Vagina (tissue), 2 donors: Measurements from ENCODE around the gene NAT9. TPM values are rescaled to one million over a fixed set of nuclear protein-coding genes. Genes with fewer than 3 reads are reported as not detected.

Experiments used
- DNase-seq, 2 donors: peaks; one replicate each; pipeline ENCODE4 v3.0.0-alpha.2; 2017; ENCODE audit errors: extremely low spot score in 2 of 2
- H3K27ac ChIP-seq: fragments of 200-600 bp; sonication (generic); one replicate; pipeline ENCODE4 v1.5.1; 2019
- H3K27me3 ChIP-seq: fragments of 200-600 bp; sonication (generic); one replicate; pipeline ENCODE4 v1.5.1; 2019
- H3K36me3 ChIP-seq, 2 donors: fragments of 200-600 bp; sonication (generic); one replicate each; pipeline ENCODE4 v1.5.1; 2017 to 2019
- H3K4me1 ChIP-seq: fragments of 200-600 bp; sonication (generic); one replicate; pipeline ENCODE4 v1.5.1; 2019
- H3K4me3 ChIP-seq, 2 donors: fragments of 200-600 bp; sonication (generic); 1 replicate in 1 of 2; 2 replicates in 1 of 2; pipeline ENCODE4 v1.5.1; 2016 to 2019
- H3K9me3 ChIP-seq: fragments of 200-600 bp; sonication (generic); one replicate; pipeline ENCODE4 v1.5.1; 2019
- POLR2A ChIP-seq, 2 donors: fragments of 450-650 bp; IDR thresholded peaks; one replicate each; pipeline ENCODE4 v1.6.1; 2017; ENCODE audit warnings: antibody characterized with exemption in 2 of 2, mild to moderate bottlenecking in 2 of 2, moderate library complexity in 2 of 2
- POLR2AphosphoS5 ChIP-seq, 2 donors: sonication (generic); formaldehyde crosslinking; IDR thresholded peaks; one replicate each; pipeline ENCODE4 v1.9.0; 2017; ENCODE audit warnings: antibody characterized with exemption in 2 of 2, mild to moderate bottlenecking in 2 of 2, low read depth in 1 of 2; ENCODE audit not compliant: insufficient read depth in 1 of 2
- intact Hi-C: fragments of 100-400 bp; cut with DNase I; formaldehyde crosslinking; loops from one replicate; pipeline ENCODE4 v1.15.1; 2023
- total RNA-seq: library from RNA; depleted of rRNA; stranded (reverse); fragments of >200 nt; gene quantifications from one replicate; pipeline ENCODE4 v1.2.3, GENCODE V29; 2016
- TF ChIP-seq, protein P1 (sequence below), 3 experiments: fragments of 450-650 bp in 2 of 3; fragments of 200-600 bp in 1 of 3; sonication (generic) in 1 of 3; IDR thresholded peaks; one replicate each; pipeline ENCODE4 v1.5.1; 2017 to 2019; ENCODE audit warnings: antibody characterized with exemption in 3 of 3, mild to moderate bottlenecking in 2 of 3, moderate library complexity in 2 of 3

Gene NAT9
- total RNA-seq, 1 donor from 2014 or later = 28.5 TPM

DNA sequence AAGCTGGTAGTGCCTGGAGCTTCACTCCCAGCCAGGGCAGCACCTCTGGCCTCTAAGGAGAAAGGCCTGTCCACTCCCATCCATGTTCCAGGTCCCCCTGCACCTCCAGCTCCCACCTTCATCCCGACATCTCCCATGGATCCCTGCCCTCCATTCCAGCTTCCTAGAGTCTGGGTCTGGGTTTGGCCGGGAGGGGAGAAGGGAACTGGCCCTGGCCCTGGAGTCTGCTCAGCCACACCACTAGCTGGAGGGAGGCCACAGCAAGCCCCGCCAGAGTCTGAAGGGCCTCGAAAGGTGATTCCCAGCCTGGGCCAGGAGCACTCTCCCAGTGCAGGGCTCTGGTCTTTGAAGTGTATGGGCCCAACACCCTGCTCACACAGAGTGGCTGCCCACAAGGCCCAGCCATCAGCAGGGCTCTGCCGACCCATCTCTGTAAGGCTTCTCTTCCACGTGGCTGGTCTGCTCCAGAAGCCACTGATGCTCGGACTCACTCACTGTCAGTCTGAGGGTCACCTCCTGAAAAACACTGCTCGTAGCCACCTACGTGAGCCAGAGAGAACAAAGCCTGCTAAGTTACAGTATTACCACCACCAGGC is 4.7 kb downstream of the NAT9 start:
- DNase-seq = no peak
- no peaks in the 10 kb centered on the region for H3K9me3 ChIP-seq
- intact Hi-C loops = no loop called here
- TF ChIP-seq POLR2AphosphoS5 (IDR thresholded peaks at IDR 0.05; ENCODE audit: insufficient read depth in 1 of 2, low read depth in 1 of 2) (no peak), POLR2A (IDR thresholded peaks at IDR 0.05) (no peak)
- TF ChIP-seq, protein P1, sequence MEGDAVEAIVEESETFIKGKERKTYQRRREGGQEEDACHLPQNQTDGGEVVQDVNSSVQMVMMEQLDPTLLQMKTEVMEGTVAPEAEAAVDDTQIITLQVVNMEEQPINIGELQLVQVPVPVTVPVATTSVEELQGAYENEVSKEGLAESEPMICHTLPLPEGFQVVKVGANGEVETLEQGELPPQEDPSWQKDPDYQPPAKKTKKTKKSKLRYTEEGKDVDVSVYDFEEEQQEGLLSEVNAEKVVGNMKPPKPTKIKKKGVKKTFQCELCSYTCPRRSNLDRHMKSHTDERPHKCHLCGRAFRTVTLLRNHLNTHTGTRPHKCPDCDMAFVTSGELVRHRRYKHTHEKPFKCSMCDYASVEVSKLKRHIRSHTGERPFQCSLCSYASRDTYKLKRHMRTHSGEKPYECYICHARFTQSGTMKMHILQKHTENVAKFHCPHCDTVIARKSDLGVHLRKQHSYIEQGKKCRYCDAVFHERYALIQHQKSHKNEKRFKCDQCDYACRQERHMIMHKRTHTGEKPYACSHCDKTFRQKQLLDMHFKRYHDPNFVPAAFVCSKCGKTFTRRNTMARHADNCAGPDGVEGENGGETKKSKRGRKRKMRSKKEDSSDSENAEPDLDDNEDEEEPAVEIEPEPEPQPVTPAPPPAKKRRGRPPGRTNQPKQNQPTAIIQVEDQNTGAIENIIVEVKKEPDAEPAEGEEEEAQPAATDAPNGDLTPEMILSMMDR (IDR thresholded peaks at IDR 0.05) = no peak
- no peak overlapping the region for H3K4me3 ChIP-seq
- H3K4me1 ChIP-seq = peaks cover 42% of the 10 kb centered on the region
- H3K27me3 ChIP-seq = no peaks in the 10 kb centered on the region
- H3K36me3 ChIP-seq = peaks cover 0 to 41% of the 10 kb centered on the region in 2 donors
- no peak overlapping the region for H3K27ac ChIP-seq

DNA sequence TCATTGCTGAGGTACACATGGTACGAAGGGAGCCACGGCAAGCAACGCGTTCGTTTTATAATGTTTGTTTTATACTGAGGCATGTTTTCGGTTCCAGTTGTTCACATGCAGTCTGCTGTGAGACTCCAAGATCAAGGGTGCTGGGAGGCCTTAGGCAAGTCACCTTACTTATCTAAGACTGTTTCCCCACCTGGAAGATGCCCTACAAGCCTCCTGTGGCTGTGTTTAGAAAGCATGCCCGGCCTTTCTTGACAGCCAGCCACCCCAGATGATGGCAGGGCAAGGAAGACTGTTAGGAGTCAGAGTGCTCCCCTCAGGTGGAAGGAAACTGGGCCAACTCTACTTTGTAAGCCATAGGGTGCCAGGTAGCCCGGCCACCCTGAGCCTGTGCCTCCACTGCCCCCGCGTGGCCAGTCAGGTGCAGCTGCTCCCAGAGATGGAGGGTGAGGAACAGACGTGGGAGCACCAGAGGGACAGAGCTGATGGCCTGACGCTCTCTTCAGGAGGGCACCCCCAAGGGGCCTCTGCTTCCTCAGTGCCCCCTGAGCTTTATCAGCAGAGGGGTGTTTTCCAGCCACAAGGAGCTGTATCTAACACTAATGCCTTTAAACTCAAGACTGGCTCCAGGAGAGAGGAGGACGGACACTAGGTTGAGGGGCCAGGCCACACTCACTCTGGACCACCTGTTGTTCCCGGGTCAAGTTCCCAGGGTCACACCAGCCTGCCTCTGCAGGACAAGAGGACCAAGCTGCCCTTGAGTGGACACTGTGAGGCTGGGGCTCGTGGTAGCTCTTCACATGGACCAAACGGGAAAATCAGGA is 5.4 kb downstream of the NAT9 start:
- H3K36me3 ChIP-seq = peaks cover 0 to 41% of the 10 kb centered on the region in 2 donors
- no peaks in the 10 kb centered on the region for H3K9me3 ChIP-seq
- no peak for TF ChIP-seq POLR2AphosphoS5 (IDR thresholded peaks at IDR 0.05; ENCODE audit: insufficient read depth in 1 of 2, low read depth in 1 of 2)
- TF ChIP-seq, protein P1 (IDR thresholded peaks at IDR 0.05) = peak; percentile 53 to 84 (median 64)
- no peak for TF ChIP-seq POLR2A (IDR thresholded peaks at IDR 0.05)
- no peak for DNase-seq
- no peak overlapping the region for H3K4me3 ChIP-seq
- H3K4me1 ChIP-seq = peaks cover 48% of the 10 kb centered on the region
- no peak overlapping the region for H3K27ac ChIP-seq
- no peaks in the 10 kb centered on the region for H3K27me3 ChIP-seq
- intact Hi-C loops = no loop called here

DNA sequence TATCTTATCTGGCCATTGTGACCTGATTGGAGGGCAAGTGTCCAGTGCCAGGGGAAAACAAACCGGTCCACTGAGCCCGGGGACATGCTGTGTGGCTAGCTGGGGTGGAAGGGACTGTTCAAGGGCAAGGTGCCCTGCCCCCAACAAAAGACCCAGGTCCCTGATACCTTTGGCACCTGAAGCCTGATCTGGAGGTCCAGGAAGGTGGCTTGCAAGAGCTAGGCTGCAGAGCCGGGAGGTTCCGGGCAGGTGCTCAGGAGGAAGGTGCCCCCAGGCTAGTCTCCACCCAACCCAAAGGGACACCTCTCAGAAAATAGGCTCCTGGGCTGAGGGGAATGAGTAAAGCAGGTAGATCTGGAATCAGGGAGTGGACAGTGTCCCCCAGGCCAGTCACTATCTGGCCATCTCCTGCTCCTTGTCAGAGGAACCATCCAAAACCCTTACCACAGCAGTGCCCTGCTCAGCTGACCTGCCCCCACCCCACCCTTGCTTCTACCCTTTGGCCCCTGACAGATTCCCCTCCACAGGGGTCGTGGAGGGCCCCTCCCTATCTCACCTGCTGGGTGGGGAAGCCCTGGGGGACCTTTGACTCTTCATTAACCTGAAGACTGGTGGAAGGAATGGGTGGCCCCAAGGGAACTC is 6.2 kb downstream of the NAT9 start:
- Histone ChIP-seq H3K27me3 (no peaks in the 10 kb centered on the region), H3K4me3 (no peak overlapping the region), H3K36me3 (peaks cover 0 to 42% of the 10 kb centered on the region in 2 donors), H3K27ac (no peak overlapping the region), H3K9me3 (no peaks in the 10 kb centered on the region), H3K4me1 (peaks cover 40% of the 10 kb centered on the region)
- intact Hi-C loops = no loop called here
- DNase-seq = no peak
- no peak for TF ChIP-seq POLR2AphosphoS5 (IDR thresholded peaks at IDR 0.05; ENCODE audit: insufficient read depth in 1 of 2, low read depth in 1 of 2)
- TF ChIP-seq POLR2A (IDR thresholded peaks at IDR 0.05) = no peak
- TF ChIP-seq, protein P1 (IDR thresholded peaks at IDR 0.05) = no peak

DNA sequence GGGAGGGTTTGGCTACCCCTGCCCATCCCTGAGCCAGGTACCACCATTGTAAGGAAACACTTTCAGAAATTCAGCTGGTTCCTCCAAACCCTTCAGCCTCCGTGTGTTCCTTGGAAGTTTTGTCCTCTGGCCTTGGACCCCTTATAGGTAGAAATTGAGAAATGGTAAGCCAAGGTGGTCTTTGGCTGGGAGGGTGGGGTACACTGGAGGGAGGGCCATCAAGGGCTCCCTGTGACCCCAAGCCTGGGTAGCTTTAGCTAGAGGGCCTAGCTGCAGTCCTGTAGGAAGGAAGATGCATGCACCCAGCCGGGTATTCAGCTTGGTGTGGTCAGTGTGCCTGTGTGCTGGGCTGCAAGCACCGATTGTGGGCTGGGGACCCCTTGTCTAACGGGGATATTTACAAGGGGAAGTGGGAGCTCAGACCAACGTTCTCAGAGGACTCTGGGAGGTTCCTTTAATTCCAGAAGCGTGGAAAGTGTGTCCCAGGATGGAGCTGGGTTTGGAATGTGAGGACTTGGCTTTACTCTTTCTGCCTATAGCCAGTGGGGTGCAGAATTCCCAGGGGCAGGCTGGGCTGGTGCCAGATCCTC is 6.8 kb downstream of the NAT9 start:
- peaks cover 37% of the 10 kb centered on the region for H3K4me1 ChIP-seq
- H3K4me3 ChIP-seq = no peak overlapping the region
- no peaks in the 10 kb centered on the region for H3K27me3 ChIP-seq
- H3K27ac ChIP-seq = peak overlapping the region; percentile 67
- no peaks in the 10 kb centered on the region for H3K9me3 ChIP-seq
- intact Hi-C loops = no loop called here
- TF ChIP-seq POLR2A (IDR thresholded peaks at IDR 0.05) (no peak), POLR2AphosphoS5 (IDR thresholded peaks at IDR 0.05; ENCODE audit: insufficient read depth in 1 of 2, low read depth in 1 of 2) (no peak)
- TF ChIP-seq, protein P1 (IDR thresholded peaks at IDR 0.05) = no peak
- no peak for DNase-seq
- peaks cover 0 to 47% of the 10 kb centered on the region in 2 donors for H3K36me3 ChIP-seq
